ENCODE measurements around the gene ZNF385D. TPM values are rescaled to one million over a fixed set of nuclear protein-coding genes. Genes with fewer than 3 reads are reported as not detected.

ZNF385D gene
- total RNA-seq, 1 donor from 2014 or later = 1.3 TPM

DNA sequence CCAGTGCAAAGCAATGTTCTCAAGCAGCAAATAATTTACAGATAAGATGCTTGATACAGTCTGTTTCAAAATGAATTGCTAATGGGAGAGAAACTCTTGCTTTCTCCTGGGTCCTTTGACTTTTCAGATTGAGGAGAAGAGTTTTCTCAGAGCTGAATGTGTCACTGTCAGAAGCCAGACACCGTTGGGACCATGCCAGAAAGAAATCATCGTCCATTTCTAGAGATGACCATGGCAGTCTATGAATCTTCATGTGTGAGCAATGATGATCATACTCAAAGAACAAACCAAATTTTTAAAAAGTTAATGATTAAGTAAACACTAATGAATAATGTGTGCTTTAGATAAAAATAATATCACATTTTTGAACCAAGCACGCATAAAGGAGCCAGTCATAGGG, 77.6 kb downstream of the ZNF385D start:
- DNase-seq (ENCODE audit: low read depth in 2 of 2) = no peak

DNA sequence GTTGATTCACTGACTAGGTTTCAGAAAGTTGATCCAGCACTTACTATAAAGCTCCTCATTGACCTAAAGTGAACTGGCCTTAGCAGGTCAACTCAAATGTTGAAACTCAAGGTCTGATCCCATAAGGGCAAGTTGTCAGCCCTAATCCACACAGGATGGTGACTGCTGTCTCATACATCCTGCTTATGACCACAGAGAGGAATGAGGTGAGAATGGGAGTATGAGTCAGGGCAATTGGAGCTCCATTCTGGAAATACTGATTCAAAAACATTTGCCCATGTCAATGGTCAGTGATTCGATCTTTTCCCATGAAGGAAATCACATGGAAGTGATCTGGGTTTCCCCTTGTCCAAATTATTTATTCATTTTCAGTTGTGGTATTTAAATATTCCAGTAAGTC, 78.7 kb downstream of the ZNF385D start:
- peak; percentile 75 to 98 for DNase-seq (ENCODE audit: low read depth in 2 of 2)

GRCh38 chr3:21670386-21670785, 80.6 kb downstream of the ZNF385D start:
- no peak for DNase-seq (ENCODE audit: low read depth in 2 of 2)

- DNase-seq (ENCODE audit: low read depth in 2 of 2) = no peak
These were observed 83.0 kb downstream of the ZNF385D start for GRCh38 chr3:21668012-21668411.

- no peak for DNase-seq (ENCODE audit: low read depth in 2 of 2)
These were observed 85.4 kb downstream of the ZNF385D start for GRCh38 chr3:21665444-21666100.

GRCh38 chr3:21664996-21665395, 86.0 kb downstream of the ZNF385D start:
- no peak for DNase-seq (ENCODE audit: low read depth in 2 of 2)

- DNase-seq (ENCODE audit: low read depth in 2 of 2) = no peak
These were observed 88.6 kb downstream of the ZNF385D start for GRCh38 chr3:21662403-21662802.

- DNase-seq (ENCODE audit: low read depth in 2 of 2) = no peak
These were observed 96.3 kb downstream of the ZNF385D start for GRCh38 chr3:21654662-21655061.

DNA sequence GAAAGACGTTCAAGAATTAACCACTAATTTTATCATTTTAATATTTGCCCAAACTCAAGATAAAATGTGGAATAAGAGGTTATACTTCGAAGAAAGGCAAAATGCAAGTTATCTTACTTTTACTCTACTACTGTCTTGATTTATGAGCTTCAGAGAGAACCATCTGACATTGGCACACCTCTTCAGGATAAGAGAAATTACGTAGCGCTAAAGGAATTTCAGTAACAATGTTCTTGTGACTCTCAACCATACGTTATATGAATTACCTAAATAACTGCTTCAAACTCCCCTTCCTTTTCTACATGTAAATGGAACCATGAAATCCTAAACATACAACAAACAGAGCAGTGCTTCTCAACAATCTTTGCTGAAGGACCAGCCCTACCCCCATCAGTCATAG, 96.8 kb downstream of the ZNF385D start:
- no peak for DNase-seq (ENCODE audit: low read depth in 2 of 2)

- DNase-seq (ENCODE audit: low read depth in 2 of 2) = no peak
These were observed 101.5 kb downstream of the ZNF385D start for GRCh38 chr3:21649519-21649918.

GRCh38 chr3:21647961-21648360, 103.0 kb downstream of the ZNF385D start:
- DNase-seq (ENCODE audit: low read depth in 2 of 2) = no peak

DNA sequence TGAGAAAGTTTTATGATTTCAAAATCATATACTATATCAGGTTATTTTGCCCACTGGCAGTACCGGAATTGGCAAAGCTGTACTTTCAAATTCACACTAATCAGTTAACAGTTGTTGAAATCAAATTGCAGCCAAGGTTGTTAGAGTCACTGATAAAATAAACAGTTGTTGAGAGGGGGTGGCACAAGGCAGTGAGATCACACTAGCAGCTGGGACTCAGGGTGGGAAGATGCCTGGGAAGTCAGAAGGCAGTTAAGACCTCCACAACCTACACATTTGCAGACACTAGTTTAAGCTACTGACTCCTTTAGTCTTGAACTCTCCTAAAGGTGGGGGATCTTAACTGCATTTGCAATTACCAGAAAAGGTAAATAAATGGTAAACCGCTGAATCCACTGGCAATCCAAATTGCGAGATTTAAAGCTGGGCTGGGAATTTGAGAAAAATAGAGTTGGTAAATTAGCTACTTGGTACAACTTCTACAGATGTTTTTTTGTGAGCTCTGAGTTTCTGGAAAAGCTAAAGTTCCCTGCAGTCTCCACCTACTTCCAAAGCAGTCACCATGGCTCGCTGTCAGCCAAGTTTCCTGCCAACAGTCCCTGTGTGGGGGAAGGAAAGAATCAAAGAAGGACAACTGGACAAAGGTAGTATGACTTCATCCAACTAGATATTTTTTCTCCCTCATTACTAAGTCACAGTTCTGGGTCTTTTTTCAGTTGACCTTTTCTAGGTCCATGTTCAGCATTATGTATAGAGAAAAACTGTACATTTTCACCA, 105.7 kb downstream of the ZNF385D start:
- peak in 1 of 2 donors; percentile 33 for DNase-seq (ENCODE audit: low read depth in 2 of 2)

GRCh38 chr3:21644268-21644667, 106.7 kb downstream of the ZNF385D start:
- no peak for DNase-seq (ENCODE audit: low read depth in 2 of 2)

GRCh38 chr3:21643752-21644151, 107.3 kb downstream of the ZNF385D start:
- DNase-seq (ENCODE audit: low read depth in 2 of 2) = no peak

GRCh38 chr3:21642433-21642832, 108.6 kb downstream of the ZNF385D start:
- DNase-seq (ENCODE audit: low read depth in 2 of 2) = no peak

DNA sequence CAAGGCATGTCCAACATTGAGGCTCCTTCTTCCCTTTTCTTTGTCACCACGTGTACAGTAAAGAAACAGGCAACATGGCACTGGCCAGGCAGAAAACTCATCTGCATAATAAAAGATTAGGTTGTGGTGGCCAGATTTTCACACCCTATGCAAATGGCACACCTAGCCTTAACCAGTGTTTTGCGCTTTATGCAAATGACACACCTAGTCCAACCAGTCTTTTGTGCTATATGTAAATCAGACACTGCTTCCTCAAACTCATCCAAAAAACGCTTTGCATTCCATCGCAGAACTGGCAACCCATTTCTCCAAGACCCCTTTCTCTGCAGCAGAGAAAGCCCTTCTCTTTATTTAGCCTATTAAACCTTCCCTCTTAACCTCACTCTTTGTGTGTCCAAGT, 109.1 kb downstream of the ZNF385D start:
- no peak for DNase-seq (ENCODE audit: low read depth in 2 of 2)

GRCh38 chr3:21638488-21638887, 112.5 kb downstream of the ZNF385D start:
- no peak for DNase-seq (ENCODE audit: low read depth in 2 of 2)

GRCh38 chr3:21634112-21634511, 116.9 kb downstream of the ZNF385D start:
- DNase-seq (ENCODE audit: low read depth in 2 of 2) = no peak

GRCh38 chr3:21624524-21624923, 126.5 kb downstream of the ZNF385D start:
- no peak for DNase-seq (ENCODE audit: low read depth in 2 of 2)

GRCh38 chr3:21621181-21621651, 129.8 kb downstream of the ZNF385D start:
- DNase-seq (ENCODE audit: low read depth in 2 of 2) = no peak

DNA sequence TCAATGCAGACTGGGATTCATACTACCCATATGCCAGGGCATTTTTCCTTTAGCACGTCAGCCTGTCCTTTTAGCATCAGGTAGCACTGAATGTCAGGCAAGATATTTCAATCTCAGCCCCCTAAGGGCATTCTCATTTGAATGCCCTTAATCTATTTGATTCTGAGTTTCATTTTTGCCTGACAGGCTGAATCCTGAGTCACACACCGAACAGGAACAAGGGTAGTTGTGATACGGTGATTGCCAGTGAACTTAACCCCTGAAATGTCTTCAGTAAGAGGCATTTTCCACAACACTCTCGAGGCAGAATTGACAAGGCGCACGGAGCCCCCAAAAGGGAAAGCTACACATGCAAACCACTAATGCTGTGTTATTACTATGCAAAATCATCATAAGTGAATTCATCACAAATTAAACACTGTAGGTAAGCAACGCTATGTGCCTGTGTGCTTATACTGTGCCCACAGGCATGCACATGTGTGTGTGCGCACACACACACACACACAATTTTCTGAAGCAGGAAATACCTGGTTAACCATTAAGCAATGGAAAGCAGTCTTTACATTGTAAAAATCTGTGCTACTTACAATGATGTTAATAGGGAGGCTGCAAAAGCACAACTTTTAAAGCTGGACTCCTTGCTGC, 130.4 kb downstream of the ZNF385D start:
- DNase-seq (ENCODE audit: low read depth in 2 of 2) = no peak

DNA sequence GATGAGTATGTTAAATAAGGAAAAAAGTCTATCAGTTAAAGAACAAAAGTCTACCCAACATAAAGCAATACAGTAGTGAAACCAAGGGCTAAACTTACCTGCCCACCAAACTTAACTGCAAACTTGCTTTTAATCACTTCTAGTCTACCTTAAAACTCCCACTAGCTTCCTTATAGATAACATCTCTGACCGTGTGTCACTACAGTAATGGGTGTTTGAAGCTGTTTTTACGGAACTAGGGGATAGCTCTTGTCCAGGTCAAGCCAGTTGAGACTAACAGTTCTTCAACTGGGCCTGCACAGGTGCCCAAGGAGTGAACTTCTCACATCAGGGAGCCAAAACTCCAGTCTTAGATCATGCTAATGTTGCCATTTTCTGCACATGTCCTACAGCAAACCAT, 132.3 kb downstream of the ZNF385D start:
- no peak for DNase-seq (ENCODE audit: low read depth in 2 of 2)

Data from dermis microvascular lymphatic vessel endothelial cell (primary cell).